Brain microvascular endothelial cell (primary cell): Measurements from ENCODE around the gene IGDCC3.
A peak's percentile ranks its signal among the peaks of the same experiment; 100 is the strongest.

Experiments
- DNase-seq: peaks from one replicate; pipeline ENCODE4 v3.0.0-alpha.2; 2020
- H3K27ac ChIP-seq: fragments of 250-450 bp; sonication (Bioruptor Pico); 2 replicates; pipeline ENCODE4 v1.5.1; 2020; ENCODE audit warnings: mild to moderate bottlenecking, moderate library complexity
- H3K27me3 ChIP-seq: fragments of 250-450 bp; sonication (Bioruptor Pico); replicated peaks from 2 replicates; pipeline ENCODE4 v1.5.1; 2020; ENCODE audit warnings: mild to moderate bottlenecking
- H3K36me3 ChIP-seq: fragments of 250-450 bp; sonication (Bioruptor Pico); replicated peaks from 2 replicates; pipeline ENCODE4 v1.5.1; 2020; ENCODE audit warnings: mild to moderate bottlenecking
- H3K4me3 ChIP-seq: 2 replicates; pipeline ENCODE4 v1.5.1; 2011; ENCODE audit warnings: low read depth, mild to moderate bottlenecking, control low read depth, low read length, moderate library complexity
- CTCF ChIP-seq: IDR thresholded peaks from 2 replicates; pipeline ENCODE4 v1.5.1; 2011; ENCODE audit warnings: low read depth, mild to moderate bottlenecking, moderate library complexity, low read length, control low read depth, inconsistent platforms; ENCODE audit errors: missing control alignments
- in situ Hi-C: cut with HindIII; loops from 2 replicates; pipeline ENCODE4 v1.10.0; 2017; ENCODE audit warnings: low sequenced_read_pairs, low pct_ligation_motif_present

IGDCC3 gene

GRCh38 chr15:65290228-65290627 is 87.6 kb downstream of the IGDCC3 start:
- Histone ChIP-seq H3K27ac (no peak overlapping the region), H3K4me3 (no peak overlapping the region), H3K36me3 (no peaks in the 10 kb centered on the region), H3K27me3 (no peaks in the 10 kb centered on the region)
- DNase-seq: no peak
- TF ChIP-seq CTCF: no peak
- in situ Hi-C loops: no loop called here

- no peaks in the 10 kb centered on the region for H3K36me3 ChIP-seq
- in situ Hi-C loops: no loop called here
- TF ChIP-seq CTCF: no peak
- no peaks in the 10 kb centered on the region for H3K27me3 ChIP-seq
- no peak for DNase-seq
- no peak overlapping the region for H3K27ac ChIP-seq
- no peak overlapping the region for H3K4me3 ChIP-seq
Observed at GRCh38 chr15:65289261-65289854, 88.4 kb downstream of the IGDCC3 start.

- H3K4me3 ChIP-seq: no peak overlapping the region
- DNase-seq: no peak
- no peaks in the 10 kb centered on the region for H3K36me3 ChIP-seq
- H3K27ac ChIP-seq: no peak overlapping the region
- no peaks in the 10 kb centered on the region for H3K27me3 ChIP-seq
- no peak for TF ChIP-seq CTCF
- in situ Hi-C loops: no loop called here
Observed at GRCh38 chr15:65287520-65287855, 90.3 kb downstream of the IGDCC3 start.

GRCh38 chr15:65286704-65287519 is 90.9 kb downstream of the IGDCC3 start, which contains the start of gene PARP16:
TSS of gene PARP16 (minus strand) at chr15:65286883. CDS start at chr15:65286426, 457 bp downstream.
- H3K36me3 ChIP-seq: no peaks in the 10 kb centered on the region
- DNase-seq: peak; percentile 44
- H3K4me3 ChIP-seq: peak within 1 kb of the TSS; percentile 72
- TF ChIP-seq CTCF: peak; percentile 28
- no peaks in the 10 kb centered on the region for H3K27me3 ChIP-seq
- in situ Hi-C loops: no loop called here
- H3K27ac ChIP-seq: peak within 1 kb of the TSS; percentile 4

GRCh38 chr15:65286069-65286703 is 91.6 kb downstream of the IGDCC3 start:
- H3K36me3 ChIP-seq: no peaks in the 10 kb centered on the region
- TF ChIP-seq CTCF: no peak
- H3K27me3 ChIP-seq: no peaks in the 10 kb centered on the region
- DNase-seq: no peak
- in situ Hi-C loops: no loop called here
- peak overlapping the region; percentile 72 for H3K4me3 ChIP-seq
- peak overlapping the region; percentile 4 for H3K27ac ChIP-seq
